GM12878 (cell line): Measurements from ENCODE around the gene SOCS1. TPM values are rescaled to one million over a fixed set of nuclear protein-coding genes. Genes with fewer than 3 reads are reported as not detected.
A peak's percentile ranks its signal among the peaks of the same experiment; 100 is the strongest.

Source experiments
- ATAC-seq: fragments of 200-7000 bp; cut with Tn5 transposase; 3 replicates; pipeline ENCODE4 v1.9.1; 2020; ENCODE audit warnings: mild to moderate bottlenecking, moderate library complexity
- BruUV-seq: library from RNA; stranded (reverse); fragments of 400-500 nt; replicated peaks from 2 replicates; lab custom pipeline; 2021; lab: Mats Ljungman, UMichigan
- CTCF ChIA-PET: fragments of 300-600 bp; sonication (Branson Sonifier 250); formaldehyde crosslinking; extraction: SDS; loops from one replicate; lab custom pipeline; 2021; ENCODE audit warnings: inconsistent platforms; lab: Yijun Ruan, JAX
- POLR2A ChIA-PET: fragments of 350-600 bp; formaldehyde crosslinking; extraction: SDS; loops from one replicate; lab custom pipeline; 2021; ENCODE audit warnings: inconsistent platforms; lab: Charles Lee
- RAD21 ChIA-PET: fragments of 300-600 bp; sonication (Branson Sonifier 250); formaldehyde crosslinking; loops from one replicate; lab custom pipeline; 2023; ENCODE audit warnings: antibody characterized with exemption; ENCODE audit not compliant: unreplicated experiment; lab: Charles Lee
- SMC1A ChIA-PET: fragments of 300-600 bp; sonication (Branson Sonifier 250); formaldehyde crosslinking; loops from one replicate; lab custom pipeline; 2023; ENCODE audit not compliant: unreplicated experiment, uncharacterized antibody; lab: Charles Lee
- DNase-seq: peaks from one replicate; pipeline ENCODE4 v3.0.0-alpha.2; 2011; ENCODE audit warnings: low read depth, low spot score
- FAIRE-seq: peaks from 3 replicates; lab custom pipeline; 2011; peaks lifted over from hg19 to GRCh38; lab: Jason Lieb, UNC
- H2AFZ ChIP-seq: 2 replicates; pipeline ENCODE4 v1.6.0; 2011; ENCODE audit warnings: low read depth, low read length, control low read depth; ENCODE audit not compliant: control insufficient read depth
- H3K27ac ChIP-seq: 2 replicates; pipeline ENCODE4 v1.5.1; 2011; ENCODE audit warnings: control low read depth; ENCODE audit not compliant: control insufficient read depth, insufficient read depth
- H3K27me3 ChIP-seq, 2 experiments: replicated peaks in 1 of 2; 2 replicates each; pipeline versions ENCODE4 v1.6.0 to v1.6.1; 2011; ENCODE audit warnings: low read length in 1 of 2; ENCODE audit not compliant: control insufficient read depth in 2 of 2, insufficient read depth in 2 of 2
- H3K36me3 ChIP-seq, 2 experiments: 2 replicates each; pipeline ENCODE4 v1.5.1; 2011; ENCODE audit warnings: low read length in 1 of 2; ENCODE audit not compliant: control insufficient read depth in 2 of 2, insufficient read depth in 2 of 2
- H3K4me1 ChIP-seq: 2 replicates; pipeline ENCODE4 v1.6.1; 2011; ENCODE audit warnings: mild to moderate bottlenecking, low read length, moderate library complexity, mixed read lengths; ENCODE audit not compliant: control insufficient read depth, insufficient read depth
- H3K4me2 ChIP-seq: 2 replicates; pipeline ENCODE4 v1.6.0; 2011; ENCODE audit warnings: control low read depth; ENCODE audit not compliant: control insufficient read depth, insufficient read depth
- H3K4me3 ChIP-seq: fragments of 200-600 bp; sonication (generic); 2 replicates; pipeline ENCODE4 v1.5.1; 2016
- H3K79me2 ChIP-seq: 2 replicates; pipeline ENCODE4 v1.6.0; 2011; ENCODE audit warnings: low read length; ENCODE audit not compliant: control insufficient read depth, insufficient read depth
- H3K9ac ChIP-seq: 2 replicates; pipeline ENCODE4 v1.8.0; 2011; ENCODE audit warnings: low read length, control low read depth, mixed read lengths; ENCODE audit not compliant: control insufficient read depth, insufficient read depth
- H3K9me3 ChIP-seq: replicated peaks from 3 replicates; pipeline ENCODE4 v1.5.1; 2011; ENCODE audit warnings: mild to moderate bottlenecking, low read length; ENCODE audit not compliant: control insufficient read depth, insufficient read depth
- H4K20me1 ChIP-seq: 2 replicates; pipeline ENCODE4 v1.6.0; 2011; ENCODE audit not compliant: control insufficient read depth, insufficient read depth
- MLLT1 ChIP-seq: fragments of 450-650 bp; IDR thresholded peaks from 2 replicates; pipeline ENCODE4 v1.6.1; 2016; ENCODE audit warnings: mild to moderate bottlenecking
- NBN ChIP-seq: fragments of 450-650 bp; IDR thresholded peaks from 2 replicates; pipeline ENCODE4 v1.6.1; 2016
- NFXL1 ChIP-seq: fragments of 450-650 bp; IDR thresholded peaks from 2 replicates; pipeline ENCODE4 v1.6.1; 2017; ENCODE audit warnings: antibody characterized with exemption, mild to moderate bottlenecking, borderline replicate concordance
- WGBS: methylation state at CpG from one replicate; pipeline ENCODE4 v1.1.6; 2016; ENCODE audit warnings: low lambda C conversion rate; ENCODE audit not compliant: insufficient replicate concordance, insufficient coverage; ENCODE audit errors: missing lambda C conversion rate; 5-methylcytosine and 5-hydroxymethylcytosine counted together
- in situ Hi-C: fragments of 300-500 bp; cut with MboI; formaldehyde crosslinking; loops from 9 replicates; pipeline ENCODE4 v1.14.3; 2018; ENCODE audit warnings: mixed read lengths
- intact Hi-C: fragments of 100-400 bp; cut with micrococcal nuclease; formaldehyde crosslinking; loops from one replicate; pipeline ENCODE4 v1.14.2; 2022; ENCODE audit not compliant: unreplicated experiment
- polyA plus RNA-seq, 11 experiments: library from polyadenylated mRNA; depleted of rRNA in 4 of 11; unstranded in 6 of 11; stranded (reverse) in 5 of 11; fragments of >200 nt; fragmentation: Nextera tagmentation in 4 of 11; fragmentation: Illumina TruSeq in 1 of 11; extraction: Ambion mirVana in 4 of 11; extraction: Trizol in 1 of 11; gene quantifications; 1 replicate in 1 of 11; 2 replicates in 10 of 11; pipeline versions ENCODE4 v1.2.1 to v1.2.3, GENCODE V29; 2011 to 2016; ENCODE audit warnings: inconsistent platforms in 2 of 11, missing spikeins in 2 of 11, low read depth in 1 of 11
- total RNA-seq, 4 experiments: library from RNA; depleted of rRNA in 3 of 4; stranded (reverse); fragments of >200 nt in 3 of 4; fragmentation: Illumina TruSeq in 1 of 4; extraction: Trizol in 1 of 4; gene quantifications; 2 replicates each; pipeline versions ENCODE4 v1.2.1 to v1.2.3, GENCODE V29; 2013 to 2021
- TF ChIP-seq, protein P1 (sequence below): fragments of 450-650 bp; IDR thresholded peaks from 2 replicates; pipeline ENCODE4 v1.6.1; 2016; ENCODE audit warnings: mild to moderate bottlenecking, moderate library complexity, borderline replicate concordance

SOCS1 gene
- total and polyA plus RNA-seq, 10 of the 15 experiments (the other 5 are each of a cell fraction or from before 2014, with no cell fraction given), result 0.42 to 39.8 (median 11.2) TPM

DNA sequence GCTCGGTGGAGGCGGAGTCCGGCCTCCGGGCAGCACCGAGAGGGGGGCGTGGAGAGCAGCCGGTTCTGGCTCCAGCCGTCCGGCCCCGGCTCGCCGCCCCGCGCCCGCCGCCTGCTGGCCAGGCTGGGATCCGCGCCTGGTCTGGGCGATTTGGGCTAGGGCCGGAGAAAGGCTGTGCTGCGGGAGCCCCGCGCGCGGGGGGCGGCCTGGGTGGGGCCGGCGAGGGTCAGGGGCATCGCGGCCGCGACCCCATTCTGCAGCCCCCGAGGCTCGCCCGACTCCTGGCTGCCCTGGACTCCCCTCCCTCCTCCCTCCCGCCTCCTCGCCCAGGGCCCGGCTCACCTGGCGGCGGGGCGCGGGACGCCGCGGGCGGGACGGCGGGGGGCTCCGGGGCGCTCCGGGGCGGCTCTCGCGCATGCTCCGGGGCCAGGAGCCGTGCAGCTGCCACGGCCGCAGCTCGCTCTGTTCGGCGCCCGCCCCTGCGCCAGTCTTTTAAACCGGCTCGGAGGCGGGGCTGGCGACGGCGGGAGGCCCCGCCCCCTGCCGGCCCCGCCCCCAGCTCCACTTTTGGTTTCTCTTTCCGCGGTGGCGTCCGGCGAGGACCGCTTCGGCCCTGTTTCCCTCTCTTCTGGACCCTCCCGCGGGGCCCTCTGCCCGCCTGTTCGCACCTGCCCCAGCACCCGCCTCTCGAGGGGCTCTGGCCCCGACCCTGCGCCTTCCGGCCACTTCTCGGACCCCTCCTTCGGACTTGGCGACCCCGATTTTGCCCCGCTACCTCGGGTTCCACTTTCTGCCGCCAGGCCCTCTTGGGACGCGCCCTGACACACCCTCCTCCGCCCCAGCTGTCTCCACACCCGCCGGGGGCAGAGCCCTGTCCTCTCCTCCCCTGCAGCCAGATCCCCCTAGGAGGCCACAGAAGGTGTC lies at the start of gene SOCS1 (continued):
- TF ChIP-seq, protein P1, sequence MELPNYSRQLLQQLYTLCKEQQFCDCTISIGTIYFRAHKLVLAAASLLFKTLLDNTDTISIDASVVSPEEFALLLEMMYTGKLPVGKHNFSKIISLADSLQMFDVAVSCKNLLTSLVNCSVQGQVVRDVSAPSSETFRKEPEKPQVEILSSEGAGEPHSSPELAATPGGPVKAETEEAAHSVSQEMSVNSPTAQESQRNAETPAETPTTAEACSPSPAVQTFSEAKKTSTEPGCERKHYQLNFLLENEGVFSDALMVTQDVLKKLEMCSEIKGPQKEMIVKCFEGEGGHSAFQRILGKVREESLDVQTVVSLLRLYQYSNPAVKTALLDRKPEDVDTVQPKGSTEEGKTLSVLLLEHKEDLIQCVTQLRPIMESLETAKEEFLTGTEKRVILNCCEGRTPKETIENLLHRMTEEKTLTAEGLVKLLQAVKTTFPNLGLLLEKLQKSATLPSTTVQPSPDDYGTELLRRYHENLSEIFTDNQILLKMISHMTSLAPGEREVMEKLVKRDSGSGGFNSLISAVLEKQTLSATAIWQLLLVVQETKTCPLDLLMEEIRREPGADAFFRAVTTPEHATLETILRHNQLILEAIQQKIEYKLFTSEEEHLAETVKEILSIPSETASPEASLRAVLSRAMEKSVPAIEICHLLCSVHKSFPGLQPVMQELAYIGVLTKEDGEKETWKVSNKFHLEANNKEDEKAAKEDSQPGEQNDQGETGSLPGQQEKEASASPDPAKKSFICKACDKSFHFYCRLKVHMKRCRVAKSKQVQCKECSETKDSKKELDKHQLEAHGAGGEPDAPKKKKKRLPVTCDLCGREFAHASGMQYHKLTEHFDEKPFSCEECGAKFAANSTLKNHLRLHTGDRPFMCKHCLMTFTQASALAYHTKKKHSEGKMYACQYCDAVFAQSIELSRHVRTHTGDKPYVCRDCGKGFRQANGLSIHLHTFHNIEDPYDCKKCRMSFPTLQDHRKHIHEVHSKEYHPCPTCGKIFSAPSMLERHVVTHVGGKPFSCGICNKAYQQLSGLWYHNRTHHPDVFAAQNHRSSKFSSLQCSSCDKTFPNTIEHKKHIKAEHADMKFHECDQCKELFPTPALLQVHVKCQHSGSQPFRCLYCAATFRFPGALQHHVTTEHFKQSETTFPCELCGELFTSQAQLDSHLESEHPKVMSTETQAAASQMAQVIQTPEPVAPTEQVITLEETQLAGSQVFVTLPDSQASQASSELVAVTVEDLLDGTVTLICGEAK, result no peak
- no peak; the same call in none of the 2 replicates for TF ChIP-seq NBN

DNA sequence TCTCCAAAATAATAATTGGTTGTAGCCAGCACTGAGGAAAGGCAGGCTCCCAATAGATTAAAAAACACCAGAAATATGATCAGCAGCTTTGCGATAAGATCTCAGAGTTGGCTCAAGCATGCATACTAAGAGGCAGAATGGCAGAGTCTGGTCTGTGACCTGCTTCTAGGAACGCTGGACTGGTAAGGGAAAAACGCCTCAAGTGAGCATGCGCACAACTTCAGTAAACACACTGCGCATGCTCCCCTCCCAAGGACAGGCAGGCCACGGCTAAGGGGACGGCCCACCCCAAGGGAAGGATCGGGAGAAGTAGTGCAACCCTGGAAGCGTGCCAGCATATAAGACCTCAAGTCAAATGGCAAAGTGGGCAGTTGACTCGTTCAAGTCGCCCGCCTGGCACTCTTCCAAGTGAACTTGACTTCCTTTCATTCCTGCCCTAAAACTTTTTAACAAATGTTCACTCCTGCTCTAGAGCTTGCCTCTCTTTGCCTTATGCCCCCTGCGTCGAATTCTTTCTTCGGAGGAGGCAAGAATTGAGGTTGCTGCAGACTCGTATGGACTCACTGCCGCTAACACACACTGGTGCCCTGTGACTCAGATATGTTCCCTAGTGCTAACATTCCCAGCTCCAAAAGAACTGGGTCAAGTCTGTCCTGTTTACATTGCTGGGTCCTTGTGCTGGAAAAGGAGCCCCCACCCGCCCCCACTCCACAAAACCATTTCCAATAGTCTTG lies 47.6 kb upstream of the SOCS1 start:
- H2AFZ ChIP-seq, result no peak overlapping the region
- ChIA-PET CTCF (no interaction called here), RAD21 (interaction anchor here (0.5 kb wide), 1 partner anchor 387 kb away, joined by 3 read pairs; no protein-coding TSS in a partner anchor), SMC1A (interaction anchor here (0.7 to 8.4 kb wide), 4 partner anchors 17 to 78 kb away, joined by 3 to 108 read pairs (median 3); partner anchors contain the start of gene SOCS1), POLR2A (interaction anchor here (0.5 to 1.0 kb wide), 3 partner anchors 48 to 334 kb away, joined by 3 to 9 read pairs (median 7); no protein-coding TSS in a partner anchor)
- intact Hi-C loops (no loop called here), in situ Hi-C loops (loop anchor here (10.0 kb wide), 1 partner anchor 999 kb away; no protein-coding TSS in a partner anchor)
- ATAC-seq (no peak), DNase-seq (no peak), FAIRE-seq (no peak)
- no peak overlapping the region; the same call in 1 of the 2 replicates for H3K4me2 ChIP-seq
- H3K27me3 ChIP-seq, result no peaks in the 10 kb centered on the region
- no peak overlapping the region for H3K4me3 ChIP-seq
- no peaks in the 10 kb centered on the region for H3K36me3 ChIP-seq
- no peaks in the 10 kb centered on the region for H3K79me2 ChIP-seq
- H4K20me1 ChIP-seq, result no peaks in the 10 kb centered on the region
- H3K9me3 ChIP-seq, result peaks cover 2% of the 10 kb centered on the region; the same call in 2 of the 3 replicates
- BruUV-seq, result no TSS peak
- peak; percentile 47; the same call in 1 of the 2 replicates for TF ChIP-seq MLLT1
- no peak for TF ChIP-seq NFXL1
- peaks cover 54% of the 10 kb centered on the region for H3K4me1 ChIP-seq
- WGBS, result 90% methylated on average over 18 of the region's 18 CpGs
- H3K27ac ChIP-seq, result no peak overlapping the region
- H3K9ac ChIP-seq, result no peak overlapping the region
